GM21825 (cell line): ENCODE measurements around the gene CEMIP.
"Not testable (repeated sequence)": the region's sequence is repeated elsewhere in the genome, so short reads cannot be mapped to it uniquely, and the experiment has no call there.

Source experiments
- ATAC-seq: cut with Tn5 transposase; IDR thresholded peaks from one replicate; pipeline ENCODE4 v1.9.1; 2021; ENCODE audit warnings: mild to moderate bottlenecking, moderate library complexity; ENCODE audit not compliant: unreplicated experiment

Gene CEMIP

GRCh38 chr15:80946576-80946975, 167.4 kb downstream of the CEMIP start:
- ATAC-seq = no peak

GRCh38 chr15:80948651-80949292, 169.6 kb downstream of the CEMIP start:
- ATAC-seq = no peak

DNA sequence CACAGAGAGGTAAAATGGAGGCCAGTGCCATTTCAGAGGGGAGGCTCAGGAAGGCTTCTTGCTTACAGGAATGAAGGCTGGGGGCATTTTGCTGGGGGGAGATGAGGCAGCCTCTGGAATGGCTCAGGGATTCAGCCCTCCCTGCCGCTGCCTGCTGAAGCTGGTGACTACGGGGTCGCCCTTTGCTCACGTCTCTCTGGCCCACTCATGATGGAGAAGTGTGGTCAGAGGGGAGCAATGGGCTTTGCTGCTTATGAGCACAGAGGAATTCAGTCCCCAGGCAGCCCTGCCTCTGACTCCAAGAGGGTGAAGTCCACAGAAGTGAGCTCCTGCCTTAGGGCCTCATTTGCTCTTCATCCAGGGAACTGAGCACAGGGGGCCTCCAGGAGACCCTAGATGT, 170.6 kb downstream of the CEMIP start:
- no peak for ATAC-seq

- ATAC-seq = no peak
Observed at GRCh38 chr15:80950291-80951078, 171.3 kb downstream of the CEMIP start.

GRCh38 chr15:80951941-80952340, 172.8 kb downstream of the CEMIP start:
- ATAC-seq = no peak

DNA sequence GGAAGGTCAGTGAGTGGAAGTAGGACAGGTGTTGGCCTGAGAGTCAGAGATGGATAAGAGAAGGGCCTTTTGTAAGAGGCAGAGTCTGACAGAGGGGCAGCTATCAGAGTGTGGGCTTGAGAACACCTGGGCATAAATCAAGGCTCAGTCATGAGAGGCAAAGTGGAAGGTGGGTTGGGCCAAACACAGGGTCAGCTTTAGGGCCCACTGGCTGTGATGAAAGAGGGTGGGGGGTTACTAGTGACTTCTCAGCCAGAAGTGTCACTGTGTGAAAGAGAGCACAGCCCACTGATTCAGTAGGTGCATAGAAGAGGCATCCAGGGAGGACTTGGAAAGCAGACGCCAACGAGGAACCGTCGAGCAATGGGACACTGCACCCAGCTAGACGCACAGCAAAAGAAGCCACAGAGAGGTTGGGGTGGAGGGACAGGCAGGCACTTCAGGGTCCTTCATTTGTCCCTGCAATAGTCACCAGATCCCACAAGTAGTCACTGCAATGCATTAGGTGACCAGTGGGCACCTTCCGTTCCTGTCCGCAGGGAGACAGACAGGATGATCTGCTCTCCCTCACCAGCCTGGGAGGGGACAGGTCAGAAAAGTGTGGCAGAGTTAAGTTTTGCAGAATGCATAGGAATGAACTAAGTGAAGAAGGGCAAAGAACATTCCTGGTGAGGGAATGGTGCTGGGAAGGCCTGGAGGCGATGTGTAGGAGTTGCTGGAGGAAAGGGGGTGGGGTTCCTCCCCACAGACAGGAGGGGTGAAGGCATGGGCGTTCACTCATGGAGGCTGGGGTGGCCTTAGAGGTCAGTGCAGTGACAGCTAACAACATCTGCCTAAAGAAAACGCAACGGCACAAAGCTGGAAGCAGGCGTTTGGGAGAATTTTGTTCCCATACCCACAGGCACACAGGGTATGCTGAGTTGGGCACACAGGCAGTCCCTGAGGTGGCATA, 174.1 kb downstream of the CEMIP start:
- no peak for ATAC-seq

DNA sequence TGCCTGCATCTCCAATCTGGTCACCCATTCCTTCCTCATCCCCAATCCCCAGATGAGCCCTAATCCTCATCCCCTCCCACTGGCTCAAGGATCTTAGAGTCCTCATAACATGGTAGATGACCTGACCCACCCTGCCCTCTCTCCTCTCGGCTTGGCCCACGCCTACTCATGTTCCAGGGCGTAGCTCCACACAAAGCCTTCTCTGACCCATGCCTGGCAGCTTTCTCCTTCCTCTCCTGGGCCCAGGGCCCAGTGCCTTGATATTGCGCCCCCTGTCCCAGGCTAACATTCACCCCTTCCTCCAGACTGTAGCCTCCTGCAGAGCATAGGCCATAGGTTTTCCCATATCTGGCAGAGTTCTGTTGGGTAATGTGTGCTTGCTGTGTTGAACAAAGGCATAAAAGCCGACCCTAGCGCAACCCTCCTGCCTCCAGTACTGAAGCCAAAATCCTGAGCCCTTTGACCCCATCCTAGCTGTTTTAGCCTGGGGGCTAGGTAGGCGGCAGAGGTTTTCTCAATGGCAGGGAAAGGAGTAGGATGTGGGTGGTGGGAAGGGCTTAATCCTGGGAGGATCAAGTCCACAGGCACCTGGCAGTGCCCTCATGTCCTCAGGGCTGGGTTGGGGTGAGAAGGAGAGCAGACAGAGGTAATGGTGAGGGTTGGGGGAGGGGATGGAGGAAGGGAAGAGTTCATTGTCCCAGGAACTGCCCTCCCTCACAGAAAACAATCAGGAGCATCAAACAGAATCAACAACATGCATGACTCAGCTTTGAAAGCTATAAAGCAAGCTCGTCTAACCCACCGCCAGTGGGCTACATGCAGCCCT, 175.0 kb downstream of the CEMIP start:
- ATAC-seq = no peak

DNA sequence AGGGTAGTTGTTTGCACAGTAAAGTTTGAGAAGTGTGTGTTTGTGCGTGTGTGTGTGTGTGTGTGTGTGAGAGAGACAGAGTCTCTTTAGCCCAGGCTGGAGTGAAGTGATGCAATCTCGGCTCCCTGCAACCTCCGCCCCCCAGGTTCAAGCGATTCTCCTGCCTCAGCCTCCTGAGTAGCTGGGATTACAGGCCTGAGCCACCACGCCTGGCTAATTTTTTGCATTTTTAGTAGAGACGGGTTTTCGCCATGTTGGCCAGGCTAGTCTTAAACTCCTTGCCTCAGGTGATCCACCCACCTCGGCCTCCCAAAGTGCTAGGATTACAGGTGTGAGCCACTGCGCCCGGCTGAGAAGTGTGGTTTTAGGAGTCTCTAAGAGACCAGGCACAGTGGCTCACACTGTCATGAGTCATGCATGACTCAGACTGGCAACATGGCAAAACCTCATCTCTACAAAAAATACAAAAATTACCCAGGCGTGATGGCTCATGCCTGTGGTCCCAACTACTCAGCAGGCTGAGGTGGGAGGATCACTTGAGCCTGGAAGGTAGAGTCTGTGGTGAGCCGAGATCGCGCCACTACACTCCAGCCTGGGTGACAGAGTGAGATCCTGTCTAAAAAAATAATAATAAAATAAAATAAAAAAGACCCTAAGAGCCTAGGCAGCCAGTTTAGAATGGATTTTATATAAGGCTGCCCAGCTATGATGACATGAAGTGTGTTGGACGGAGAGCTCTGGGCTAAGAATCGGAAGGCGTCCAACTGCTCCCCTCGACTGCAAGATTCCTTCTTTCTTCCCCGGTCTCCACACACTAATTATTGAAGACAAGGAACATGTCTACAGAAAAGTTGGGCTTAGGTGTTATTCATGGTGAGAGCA, 176.6 kb downstream of the CEMIP start:
- ATAC-seq = not testable (repeated sequence)

GRCh38 chr15:80957556-80957955, 178.4 kb downstream of the CEMIP start:
- no peak for ATAC-seq

- ATAC-seq = no peak
Observed at GRCh38 chr15:80957976-80958375, 178.8 kb downstream of the CEMIP start.

- ATAC-seq = no peak
Observed at GRCh38 chr15:80958818-80959495, 179.8 kb downstream of the CEMIP start.

- ATAC-seq = not testable (repeated sequence)
Observed at GRCh38 chr15:80965454-80965853, 186.3 kb downstream of the CEMIP start.

DNA sequence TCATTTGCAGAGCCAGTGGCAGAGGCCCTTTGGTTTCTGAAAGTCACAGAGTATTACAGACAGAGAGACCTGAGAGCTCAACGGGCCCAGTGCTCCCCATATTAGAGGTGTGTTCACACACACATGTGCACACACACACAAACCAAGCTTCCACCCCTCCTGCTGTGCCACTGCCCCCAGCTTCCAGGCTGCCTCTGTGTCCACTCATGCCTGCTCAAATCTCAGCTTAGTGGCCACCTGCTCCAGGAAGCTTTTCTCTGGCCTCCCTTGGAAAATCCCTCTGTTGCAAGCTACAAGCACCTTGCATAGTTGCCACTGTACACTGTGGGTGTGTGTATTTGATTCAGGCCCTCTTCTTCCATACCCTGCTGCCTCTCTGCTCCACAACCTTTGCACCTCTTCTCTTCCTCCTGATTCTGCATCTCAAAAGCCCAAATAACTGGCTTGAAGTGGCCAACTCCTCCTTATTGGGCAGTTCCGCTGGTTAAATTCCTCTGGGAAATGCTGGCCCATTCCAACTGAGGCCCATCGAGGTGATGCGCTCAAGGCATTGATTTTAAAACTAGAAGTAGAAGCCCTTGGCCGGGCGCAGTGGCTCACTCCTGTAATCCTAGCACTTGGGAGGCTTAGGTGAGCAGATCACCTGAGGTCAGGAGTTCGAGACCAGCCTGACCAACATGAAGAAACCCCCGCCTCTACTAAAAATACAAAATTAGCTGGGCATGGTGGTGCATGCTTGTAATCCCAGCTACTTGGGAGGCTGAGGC, 187.4 kb downstream of the CEMIP start:
- ATAC-seq = no peak

DNA sequence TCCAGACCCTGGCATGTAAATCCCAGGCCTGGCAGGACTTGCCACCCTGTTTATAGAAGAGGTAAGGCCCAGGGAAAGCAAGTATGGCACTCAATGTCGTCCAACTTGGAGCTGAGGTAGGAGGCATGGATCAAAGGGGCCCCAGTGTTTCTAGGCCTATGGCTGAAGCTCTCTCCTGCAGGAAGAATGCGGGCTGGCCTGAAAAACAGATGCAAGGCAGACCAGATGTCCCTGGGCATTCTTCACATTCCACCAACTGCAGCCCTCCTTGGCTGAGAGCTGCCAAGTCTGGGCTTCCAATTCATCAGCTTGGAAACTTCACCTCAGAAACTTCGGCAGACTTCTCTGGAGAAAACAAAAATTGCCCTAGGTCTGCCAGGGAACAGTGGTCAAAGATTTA, 188.3 kb downstream of the CEMIP start:
- no peak for ATAC-seq

DNA sequence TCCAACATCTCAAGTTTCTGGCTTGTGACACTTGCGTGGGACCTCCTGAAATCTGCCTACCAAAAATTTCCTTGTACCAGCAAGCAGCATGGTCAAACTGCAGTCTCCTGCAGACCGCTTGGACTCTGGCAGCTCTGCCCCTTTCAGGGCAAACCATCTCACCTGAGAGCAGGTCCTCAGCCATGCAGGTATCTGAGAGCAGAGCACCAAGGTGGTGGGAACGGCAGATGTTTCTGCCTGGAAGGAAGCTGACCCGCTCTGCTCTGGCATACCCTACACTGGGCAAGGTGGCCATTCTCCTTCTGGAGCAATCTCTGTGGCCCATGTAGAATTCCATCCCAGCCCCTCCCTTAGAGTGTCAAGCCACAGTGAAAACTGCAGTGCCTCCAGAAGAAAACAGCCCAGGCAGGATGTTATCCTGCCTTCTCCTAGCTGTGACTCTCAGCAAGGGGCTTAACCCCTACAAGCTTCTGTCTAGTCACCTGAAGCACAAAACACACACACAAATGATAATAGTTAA, 188.9 kb downstream of the CEMIP start:
- ATAC-seq = no peak

GRCh38 chr15:80969316-80969715, 190.1 kb downstream of the CEMIP start:
- ATAC-seq = no peak

DNA sequence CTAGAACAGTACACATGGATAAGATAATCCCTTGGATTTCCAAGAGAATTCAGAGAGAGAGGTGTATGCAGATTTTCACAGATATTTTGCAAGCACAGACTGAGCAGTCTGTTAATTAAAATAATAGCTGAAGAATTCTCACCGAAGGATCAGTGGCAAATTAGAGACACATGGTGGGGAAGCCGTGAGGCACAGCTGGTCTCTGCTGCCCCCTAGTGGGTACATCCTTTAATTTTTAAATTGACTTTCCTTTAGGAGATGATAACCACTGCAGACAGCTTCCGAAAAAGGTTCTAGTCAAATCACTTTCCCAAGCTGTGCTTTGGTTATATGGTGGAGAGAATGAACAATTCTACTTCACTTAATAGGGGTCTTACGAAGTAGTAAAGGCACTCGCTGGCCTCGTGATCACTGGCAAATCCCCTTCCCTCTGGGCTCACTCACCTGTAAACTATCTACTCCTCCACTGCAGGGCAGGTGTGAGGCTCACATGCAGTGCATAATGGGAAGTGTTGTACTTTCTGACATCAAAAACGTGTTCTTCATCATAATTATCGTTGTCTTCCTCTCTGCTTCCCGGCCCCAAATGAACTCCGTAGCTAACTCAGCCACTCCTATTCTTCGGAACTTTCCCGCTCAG, 191.0 kb downstream of the CEMIP start:
- no peak for ATAC-seq

GRCh38 chr15:80970658-80971057, 191.5 kb downstream of the CEMIP start:
- ATAC-seq = no peak
